HAP-1 (cell line): ENCODE results near the gene FHOD3.

ENCODE experiments used
- DNase-seq, 2 experiments: peaks; one replicate each; pipeline ENCODE4 v3.0.0-alpha.2; 2016 to 2020; ENCODE audit warnings: low spot score in 2 of 2
- H3K27me3 ChIP-seq: fragments of 250-450 bp; sonication (Bioruptor Pico); 2 replicates; pipeline ENCODE4 v1.5.1; 2020; ENCODE audit warnings: low read depth, mild to moderate bottlenecking, moderate library complexity
- H3K36me3 ChIP-seq: fragments of 250-450 bp; sonication (Bioruptor Pico); replicated peaks from 2 replicates; pipeline ENCODE4 v1.5.1; 2020; ENCODE audit warnings: mild to moderate bottlenecking
- H3K4me1 ChIP-seq: fragments of 250-450 bp; sonication (Bioruptor Pico); 2 replicates; pipeline ENCODE4 v1.5.1; 2020; ENCODE audit warnings: mild to moderate bottlenecking
- H3K4me3 ChIP-seq: fragments of 250-450 bp; sonication (Bioruptor Pico); 2 replicates; pipeline ENCODE4 v1.5.1; 2020; ENCODE audit warnings: mild to moderate bottlenecking, moderate library complexity
- H3K9me3 ChIP-seq: fragments of 250-450 bp; sonication (Bioruptor Pico); 2 replicates; pipeline ENCODE4 v1.5.1; 2020; ENCODE audit warnings: mild to moderate bottlenecking, moderate library complexity
- in situ Hi-C: fragments of 300-500 bp; cut with MboI; formaldehyde crosslinking; loops from 3 replicates; pipeline ENCODE4 v1.14.3; 2020; ENCODE audit warnings: low sequenced_read_pairs, inconsistent platforms, mixed read lengths

Gene FHOD3

GRCh38 chr18:36316246-36316645, 18.7 kb downstream of the FHOD3 start:
- in situ Hi-C loops: no loop called here

GRCh38 chr18:36321658-36322407, 24.3 kb downstream of the FHOD3 start:
- DNase-seq: no peak
- H3K4me3 ChIP-seq: no peak overlapping the region
- in situ Hi-C loops: no loop called here

More at GRCh38 chr18:36316246-36316645, 18.7 kb downstream of the FHOD3 start:
- Histone ChIP-seq H3K4me1 (no peaks in the 10 kb centered on the region), H3K4me3 (no peak overlapping the region), H3K9me3 (peaks cover 14% of the 10 kb centered on the region), H3K27me3 (no peaks in the 10 kb centered on the region), H3K36me3 (no peaks in the 10 kb centered on the region; the same call in 1 of the 2 replicates)
- no peak for DNase-seq

DNA sequence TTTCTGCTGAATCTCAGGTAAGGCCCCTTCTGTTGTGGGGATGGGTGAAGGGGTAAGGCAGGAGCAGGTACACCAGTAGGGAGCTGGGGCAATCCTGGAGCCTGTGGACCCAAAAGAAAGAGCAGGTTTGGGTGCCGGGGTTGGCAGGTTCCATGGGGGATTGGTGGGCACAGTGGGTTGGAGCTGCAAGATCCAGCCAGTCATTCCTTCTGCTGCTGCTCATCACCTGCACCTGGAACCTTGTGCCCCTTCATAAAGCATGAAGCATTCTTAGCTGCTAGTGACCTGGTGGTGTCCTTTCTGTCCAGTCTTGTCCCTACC, 24.9 kb downstream of the FHOD3 start:
- no peak for DNase-seq
- in situ Hi-C loops: no loop called here

More at GRCh38 chr18:36321658-36322407, 24.3 kb downstream of the FHOD3 start:
- Histone ChIP-seq H3K4me1 (no peaks in the 10 kb centered on the region), H3K9me3 (peaks cover 14% of the 10 kb centered on the region), H3K36me3 (no peaks in the 10 kb centered on the region; the same call in 1 of the 2 replicates), H3K27me3 (no peaks in the 10 kb centered on the region)

GRCh38 chr18:36322734-36323133, 25.2 kb downstream of the FHOD3 start:
- Histone ChIP-seq H3K4me3 (no peak overlapping the region), H3K27me3 (no peaks in the 10 kb centered on the region), H3K4me1 (no peaks in the 10 kb centered on the region), H3K9me3 (peaks cover 14% of the 10 kb centered on the region), H3K36me3 (no peaks in the 10 kb centered on the region; the same call in 1 of the 2 replicates)
- in situ Hi-C loops: no loop called here
- no peak for DNase-seq

More for the DNA sequence above, 24.9 kb downstream of the FHOD3 start:
- H3K4me1 ChIP-seq: no peaks in the 10 kb centered on the region
- H3K9me3 ChIP-seq: peaks cover 14% of the 10 kb centered on the region
- H3K4me3 ChIP-seq: no peak overlapping the region
- H3K27me3 ChIP-seq: no peaks in the 10 kb centered on the region
- H3K36me3 ChIP-seq: no peaks in the 10 kb centered on the region; the same call in 1 of the 2 replicates

- no peaks in the 10 kb centered on the region; the same call in 1 of the 2 replicates for H3K36me3 ChIP-seq
- H3K27me3 ChIP-seq: no peaks in the 10 kb centered on the region
- H3K4me3 ChIP-seq: no peak overlapping the region
- peaks cover 9% of the 10 kb centered on the region for H3K9me3 ChIP-seq
- DNase-seq: no peak
- in situ Hi-C loops: no loop called here
- no peaks in the 10 kb centered on the region for H3K4me1 ChIP-seq
These were observed 25.9 kb downstream of the FHOD3 start for GRCh38 chr18:36323421-36323820.

DNA sequence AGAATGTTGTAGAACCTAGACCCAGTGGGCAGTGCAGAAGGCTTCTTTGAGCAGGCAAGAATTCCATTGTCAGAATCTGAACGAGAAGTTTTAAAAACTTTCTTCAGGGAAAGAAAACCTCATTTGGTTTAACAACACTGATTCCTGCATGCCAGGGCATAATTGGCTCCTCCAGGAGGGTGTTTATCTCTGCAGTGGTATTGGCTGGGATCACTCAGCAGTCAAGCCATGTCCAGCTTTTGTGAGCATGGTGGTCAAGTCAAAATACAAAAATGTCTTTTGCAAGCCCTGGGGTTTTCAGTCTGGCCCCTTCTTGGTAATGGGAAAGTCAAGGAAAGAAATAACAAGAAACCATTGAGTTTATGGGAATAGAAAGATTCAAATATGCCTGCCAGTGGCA, 28.3 kb downstream of the FHOD3 start:
- no peaks in the 10 kb centered on the region for H3K9me3 ChIP-seq
- in situ Hi-C loops: no loop called here
- no peaks in the 10 kb centered on the region for H3K27me3 ChIP-seq
- no peaks in the 10 kb centered on the region for H3K4me1 ChIP-seq
- no peaks in the 10 kb centered on the region for H3K36me3 ChIP-seq
- no peak overlapping the region for H3K4me3 ChIP-seq
- no peak for DNase-seq

GRCh38 chr18:36326771-36327170, 29.3 kb downstream of the FHOD3 start:
- no peak for DNase-seq
- Histone ChIP-seq H3K4me1 (no peaks in the 10 kb centered on the region), H3K4me3 (no peak overlapping the region), H3K9me3 (no peaks in the 10 kb centered on the region), H3K36me3 (no peaks in the 10 kb centered on the region), H3K27me3 (no peaks in the 10 kb centered on the region)
- in situ Hi-C loops: no loop called here

- Histone ChIP-seq H3K4me3 (no peak overlapping the region), H3K9me3 (no peaks in the 10 kb centered on the region), H3K36me3 (no peaks in the 10 kb centered on the region), H3K27me3 (no peaks in the 10 kb centered on the region), H3K4me1 (no peaks in the 10 kb centered on the region)
- in situ Hi-C loops: no loop called here
- DNase-seq: no peak
These were observed 30.1 kb downstream of the FHOD3 start for GRCh38 chr18:36327352-36328316.

GRCh38 chr18:36328385-36328858, 30.9 kb downstream of the FHOD3 start:
- Histone ChIP-seq H3K4me1 (no peaks in the 10 kb centered on the region), H3K27me3 (no peaks in the 10 kb centered on the region), H3K4me3 (no peak overlapping the region), H3K9me3 (no peaks in the 10 kb centered on the region), H3K36me3 (no peaks in the 10 kb centered on the region)
- no peak for DNase-seq
- in situ Hi-C loops: no loop called here

- H3K9me3 ChIP-seq: no peaks in the 10 kb centered on the region
- H3K4me1 ChIP-seq: no peaks in the 10 kb centered on the region
- H3K27me3 ChIP-seq: no peaks in the 10 kb centered on the region
- no peak overlapping the region for H3K4me3 ChIP-seq
- in situ Hi-C loops: no loop called here
- H3K36me3 ChIP-seq: no peaks in the 10 kb centered on the region
- no peak for DNase-seq
These were observed 31.4 kb downstream of the FHOD3 start for GRCh38 chr18:36328916-36329315.

DNA sequence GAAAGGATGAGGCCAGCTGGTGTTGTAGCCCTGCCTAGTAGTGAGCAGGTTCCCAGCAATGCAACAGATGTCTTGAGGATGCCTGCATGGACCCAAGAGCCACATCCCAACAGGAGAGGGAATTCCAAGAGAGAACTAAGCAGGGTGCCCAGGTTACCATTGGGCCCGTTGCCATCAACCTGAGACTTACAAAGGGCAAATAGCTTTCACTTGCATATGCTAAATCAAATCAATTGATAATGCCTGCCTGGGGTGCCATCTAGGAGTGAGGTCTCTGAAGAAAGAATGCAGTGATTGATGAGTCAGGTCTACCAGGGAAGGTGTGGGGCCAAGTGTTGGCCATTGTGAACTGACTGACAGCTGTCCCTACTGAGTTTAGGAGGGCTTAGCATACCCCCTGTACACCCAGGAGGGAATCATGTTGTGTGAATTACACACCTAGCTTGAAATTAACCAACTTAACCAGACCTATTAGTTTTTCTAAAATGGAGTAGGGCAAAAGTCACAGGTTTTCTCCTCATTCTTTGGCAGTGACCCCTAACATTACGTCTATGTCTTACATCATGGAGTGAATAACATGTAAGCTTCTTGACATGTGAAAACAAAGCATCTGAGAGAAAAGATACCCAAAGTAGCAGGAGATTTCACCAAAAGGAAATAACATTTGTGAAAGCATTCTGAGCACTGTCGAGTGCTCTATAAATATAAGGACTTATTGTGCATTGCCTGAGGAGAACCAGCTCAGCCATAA, 32.3 kb downstream of the FHOD3 start:
- in situ Hi-C loops: no loop called here
- no peaks in the 10 kb centered on the region for H3K9me3 ChIP-seq

DNA sequence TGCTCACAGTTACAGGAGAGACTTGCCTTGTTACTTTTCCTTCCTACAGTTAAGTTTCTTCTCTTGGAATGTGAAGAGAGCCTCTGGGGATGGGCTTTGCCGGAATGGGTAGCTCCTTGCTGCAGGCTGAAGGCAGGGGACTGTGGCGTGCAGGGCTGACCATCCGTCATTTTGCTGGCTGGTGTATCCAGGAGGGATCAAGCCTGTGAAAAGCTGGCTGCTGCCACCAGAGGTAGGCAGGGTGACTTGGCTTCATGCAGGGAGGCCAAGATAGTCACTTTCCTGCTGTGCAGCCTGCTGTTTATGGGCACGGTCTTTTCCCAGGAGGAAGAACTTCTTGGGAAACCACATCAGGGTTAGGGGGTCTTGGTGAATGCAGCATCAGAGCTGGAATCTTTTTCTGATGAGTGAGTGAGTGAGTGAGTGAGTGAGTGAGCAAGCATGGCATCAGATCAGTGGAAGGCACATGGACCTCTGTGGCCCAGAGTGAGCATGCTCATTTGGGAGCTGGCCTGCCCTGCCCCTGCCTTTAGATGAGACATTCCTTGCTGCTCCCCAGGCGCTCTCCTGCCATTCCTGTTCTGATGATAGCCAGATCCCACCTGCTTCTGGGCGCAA, 33.0 kb downstream of the FHOD3 start:
- DNase-seq: no peak
- no peak overlapping the region for H3K4me3 ChIP-seq
- H3K4me1 ChIP-seq: no peaks in the 10 kb centered on the region
- in situ Hi-C loops: no loop called here
- H3K36me3 ChIP-seq: no peaks in the 10 kb centered on the region
- H3K9me3 ChIP-seq: no peaks in the 10 kb centered on the region
- no peaks in the 10 kb centered on the region for H3K27me3 ChIP-seq

More for the DNA sequence above, 32.3 kb downstream of the FHOD3 start:
- no peak for DNase-seq
- H3K36me3 ChIP-seq: no peaks in the 10 kb centered on the region
- H3K4me3 ChIP-seq: no peak overlapping the region
- H3K4me1 ChIP-seq: no peaks in the 10 kb centered on the region
- H3K27me3 ChIP-seq: no peaks in the 10 kb centered on the region

- H3K4me3 ChIP-seq: no peak overlapping the region
- H3K4me1 ChIP-seq: no peaks in the 10 kb centered on the region
- in situ Hi-C loops: no loop called here
- no peaks in the 10 kb centered on the region for H3K9me3 ChIP-seq
- H3K36me3 ChIP-seq: no peaks in the 10 kb centered on the region
- no peaks in the 10 kb centered on the region for H3K27me3 ChIP-seq
- DNase-seq: no peak
These were observed 34.0 kb downstream of the FHOD3 start for GRCh38 chr18:36331521-36331971.
